Measurements from ENCODE around the gene FCHSD2.
"Not testable (repeated sequence)": the region's sequence is repeated elsewhere in the genome, so short reads cannot be mapped to it uniquely, and the experiment has no call there.

FCHSD2 gene

GRCh38 chr11:73002214-73002613 lies 139.9 kb downstream of the FCHSD2 start:
- no peak for DNase-seq

- DNase-seq: no peak
Measured at GRCh38 chr11:73001615-73002014, 140.5 kb downstream of the FCHSD2 start.

- DNase-seq: no peak
Measured at GRCh38 chr11:72998676-72999075, 143.4 kb downstream of the FCHSD2 start.

- no peak for DNase-seq
Measured at GRCh38 chr11:72996959-72997358, 145.2 kb downstream of the FCHSD2 start.

- DNase-seq: no peak
Measured at GRCh38 chr11:72989727-72990126, 152.4 kb downstream of the FCHSD2 start.

GRCh38 chr11:72988821-72989220 lies 153.3 kb downstream of the FCHSD2 start:
- no peak for DNase-seq

- no peak for DNase-seq
Measured at GRCh38 chr11:72985645-72986044, 156.5 kb downstream of the FCHSD2 start.

- no peak for DNase-seq
Measured at GRCh38 chr11:72984453-72985077, 157.6 kb downstream of the FCHSD2 start.

- no peak for DNase-seq
Measured at GRCh38 chr11:72983560-72983959, 158.6 kb downstream of the FCHSD2 start.

- DNase-seq: no peak
Measured at GRCh38 chr11:72981971-72982685, 160.0 kb downstream of the FCHSD2 start.

- no peak for DNase-seq
Measured at GRCh38 chr11:72981080-72981479, 161.0 kb downstream of the FCHSD2 start.

- DNase-seq: not testable (repeated sequence)
Measured at GRCh38 chr11:72977782-72978181, 164.3 kb downstream of the FCHSD2 start.

- DNase-seq: not testable (repeated sequence)
Measured at GRCh38 chr11:72976522-72976892, 165.6 kb downstream of the FCHSD2 start.

GRCh38 chr11:72975778-72976521 lies 166.2 kb downstream of the FCHSD2 start:
- DNase-seq: no peak

- no peak for DNase-seq
Measured at GRCh38 chr11:72974487-72975205, 167.5 kb downstream of the FCHSD2 start.

GRCh38 chr11:72972496-72973128 lies 169.5 kb downstream of the FCHSD2 start:
- DNase-seq: no peak

GRCh38 chr11:72971192-72971967 lies 170.7 kb downstream of the FCHSD2 start:
- DNase-seq: no peak

- no peak for DNase-seq
Measured at GRCh38 chr11:72970557-72971118, 171.5 kb downstream of the FCHSD2 start.

GRCh38 chr11:72969894-72970335 lies 172.2 kb downstream of the FCHSD2 start:
- no peak for DNase-seq

GRCh38 chr11:72968390-72968789 lies 173.7 kb downstream of the FCHSD2 start:
- no peak for DNase-seq

- no peak for DNase-seq
Measured at GRCh38 chr11:72965672-72966071, 176.4 kb downstream of the FCHSD2 start.

- no peak for DNase-seq
Measured at GRCh38 chr11:72962717-72963116, 179.4 kb downstream of the FCHSD2 start.

Data from CD4-positive, alpha-beta T cell treated with Interleukin-15 for 1 hour (primary cell).